Esophagus muscularis mucosa (tissue), 4 donors: ENCODE data around the gene CAMKMT. TPM values are rescaled to one million over a fixed set of nuclear protein-coding genes. Genes with fewer than 3 reads are reported as not detected.

Experiments used
- DNase-seq: peaks from one replicate; pipeline ENCODE4 v3.0.0-alpha.2; 2017; ENCODE audit errors: extremely low spot score
- H3K27ac ChIP-seq, 4 donors: fragments of 200-600 bp; sonication (generic); replicated peaks in 1 of 4; 1 replicate in 3 of 4; 2 replicates in 1 of 4; pipeline ENCODE4 v1.5.1; 2016 to 2019; ENCODE audit warnings: mild to moderate bottlenecking in 1 of 4
- H3K27me3 ChIP-seq, 4 donors: fragments of 200-600 bp; sonication (generic); one replicate each; pipeline versions ENCODE4 v1.5.1 to v1.6.0; 2016 to 2019
- H3K36me3 ChIP-seq, 4 donors: fragments of 200-600 bp; sonication (generic); one replicate each; pipeline ENCODE4 v1.5.1; 2016 to 2019
- H3K4me1 ChIP-seq, 4 donors: fragments of 200-600 bp; sonication (generic); one replicate each; pipeline ENCODE4 v1.5.1; 2016 to 2019
- H3K4me3 ChIP-seq, 4 donors: fragments of 200-600 bp; sonication (generic); 1 replicate in 2 of 4; 2 replicates in 2 of 4; pipeline ENCODE4 v1.5.1; 2016 to 2019; ENCODE audit warnings: mild to moderate bottlenecking in 4 of 4, moderate library complexity in 1 of 4
- H3K9me3 ChIP-seq, 4 donors: fragments of 200-600 bp; sonication (generic); 1 replicate in 3 of 4; 2 replicates in 1 of 4; pipeline ENCODE4 v1.5.1; 2016 to 2019
- EP300 ChIP-seq: sonication (generic); formaldehyde crosslinking; IDR thresholded peaks from one replicate; pipeline ENCODE4 v1.6.1; 2017; ENCODE audit warnings: antibody characterized with exemption
- POLR2A ChIP-seq: fragments of 450-650 bp; IDR thresholded peaks from one replicate; pipeline ENCODE4 v1.6.1; 2017; ENCODE audit warnings: antibody characterized with exemption, moderate library complexity, mild to moderate bottlenecking, low read depth
- POLR2AphosphoS5 ChIP-seq, 2 donors: sonication (generic); formaldehyde crosslinking; IDR thresholded peaks; one replicate each; pipeline ENCODE4 v1.6.1; 2017; ENCODE audit warnings: antibody characterized with exemption in 2 of 2
- WGBS: methylation state at CpG from one replicate; pipeline ENCODE4 v1.1.5; 2018; 5-methylcytosine and 5-hydroxymethylcytosine counted together
- intact Hi-C: fragments of 100-400 bp; cut with DNase I; formaldehyde crosslinking; loops from one replicate; pipeline ENCODE4 v1.15.1; 2023
- total RNA-seq, 4 donors: library from RNA; depleted of rRNA; stranded (reverse); fragments of >200 nt; gene quantifications; one replicate each; pipeline versions ENCODE4 v1.1.0 to v1.2.1, GENCODE V29; 2016
- TF ChIP-seq, protein P1 (sequence below), 3 experiments: fragments of 200-600 bp in 2 of 3; fragments of 450-650 bp in 1 of 3; sonication (generic) in 2 of 3; IDR thresholded peaks; one replicate each; pipeline ENCODE4 v1.5.1; 2017 to 2019; ENCODE audit warnings: antibody characterized with exemption in 3 of 3, mild to moderate bottlenecking in 2 of 3, moderate library complexity in 1 of 3

The CAMKMT gene
- total RNA-seq, 4 donors from 2014 or later = 5.8 to 8.3 (median 6.9) TPM

DNA sequence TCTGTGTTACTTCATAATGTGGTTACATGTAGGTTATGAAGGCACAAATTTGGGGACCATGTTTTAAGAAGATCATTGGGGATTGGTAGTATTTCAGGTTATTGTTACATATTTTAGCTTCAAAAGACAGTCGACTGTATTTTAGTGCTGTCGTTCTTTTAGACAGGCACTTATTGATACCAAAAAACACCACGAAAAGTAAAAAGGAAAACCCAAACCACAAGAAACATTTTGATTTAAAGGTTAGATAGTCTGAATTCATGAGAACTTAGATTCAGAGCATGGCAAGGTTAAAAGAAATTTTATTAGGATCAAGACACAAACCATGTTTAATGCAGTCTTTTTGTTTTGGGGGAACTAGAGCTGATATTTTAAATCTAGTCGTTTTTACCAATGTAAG lies 209.0 kb downstream of the CAMKMT start:
- no peaks in the 10 kb centered on the region for H3K36me3 ChIP-seq
- no peak overlapping the region for H3K27ac ChIP-seq
- intact Hi-C loops = no loop called here
- no peaks in the 10 kb centered on the region for H3K27me3 ChIP-seq
- H3K4me1 ChIP-seq = no peaks in the 10 kb centered on the region
- WGBS = 80% methylated on average over 4 of the region's 4 CpGs
- H3K9me3 ChIP-seq = no peaks in the 10 kb centered on the region
- DNase-seq = no peak
- TF ChIP-seq EP300 (no peak), POLR2AphosphoS5 (IDR thresholded peaks at IDR 0.05) (no peak), POLR2A (no peak)
- TF ChIP-seq, protein P1, sequence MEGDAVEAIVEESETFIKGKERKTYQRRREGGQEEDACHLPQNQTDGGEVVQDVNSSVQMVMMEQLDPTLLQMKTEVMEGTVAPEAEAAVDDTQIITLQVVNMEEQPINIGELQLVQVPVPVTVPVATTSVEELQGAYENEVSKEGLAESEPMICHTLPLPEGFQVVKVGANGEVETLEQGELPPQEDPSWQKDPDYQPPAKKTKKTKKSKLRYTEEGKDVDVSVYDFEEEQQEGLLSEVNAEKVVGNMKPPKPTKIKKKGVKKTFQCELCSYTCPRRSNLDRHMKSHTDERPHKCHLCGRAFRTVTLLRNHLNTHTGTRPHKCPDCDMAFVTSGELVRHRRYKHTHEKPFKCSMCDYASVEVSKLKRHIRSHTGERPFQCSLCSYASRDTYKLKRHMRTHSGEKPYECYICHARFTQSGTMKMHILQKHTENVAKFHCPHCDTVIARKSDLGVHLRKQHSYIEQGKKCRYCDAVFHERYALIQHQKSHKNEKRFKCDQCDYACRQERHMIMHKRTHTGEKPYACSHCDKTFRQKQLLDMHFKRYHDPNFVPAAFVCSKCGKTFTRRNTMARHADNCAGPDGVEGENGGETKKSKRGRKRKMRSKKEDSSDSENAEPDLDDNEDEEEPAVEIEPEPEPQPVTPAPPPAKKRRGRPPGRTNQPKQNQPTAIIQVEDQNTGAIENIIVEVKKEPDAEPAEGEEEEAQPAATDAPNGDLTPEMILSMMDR (IDR thresholded peaks at IDR 0.05) = no peak
- no peak overlapping the region for H3K4me3 ChIP-seq

DNA sequence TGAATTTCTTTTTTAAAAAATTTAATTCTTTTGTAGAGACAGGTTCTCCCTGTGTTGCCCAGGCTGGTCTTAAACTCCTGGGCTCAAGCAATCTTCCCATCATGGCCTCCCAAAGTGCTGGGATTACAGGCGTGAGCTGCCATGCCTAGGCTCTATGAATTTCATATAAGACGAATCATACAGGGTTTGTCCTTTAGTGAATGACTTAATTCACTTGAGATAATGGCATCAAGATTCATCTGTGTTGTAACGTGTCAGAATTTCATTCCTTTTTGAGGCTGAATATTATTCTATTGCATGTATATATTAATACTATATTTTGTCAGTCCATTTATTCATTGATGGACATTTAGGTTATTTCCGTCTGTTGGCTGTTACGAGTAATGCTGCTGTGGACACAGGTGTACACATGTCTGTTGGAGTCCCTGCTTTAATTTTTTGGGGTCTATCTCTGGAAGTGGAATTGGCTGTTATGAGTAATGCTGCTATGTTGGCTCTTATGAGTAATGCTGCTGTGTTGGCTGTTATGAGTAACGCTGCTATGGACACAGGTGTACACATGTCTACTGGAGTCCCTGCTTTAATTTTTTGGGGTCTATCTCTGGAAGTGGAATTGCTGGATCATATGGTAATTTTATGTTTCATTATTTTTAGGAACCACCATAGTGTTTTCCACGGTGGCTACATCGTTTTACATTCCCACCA lies 210.6 kb downstream of the CAMKMT start:
- 95% methylated on average over 8 of the region's 8 CpGs for WGBS

DNA sequence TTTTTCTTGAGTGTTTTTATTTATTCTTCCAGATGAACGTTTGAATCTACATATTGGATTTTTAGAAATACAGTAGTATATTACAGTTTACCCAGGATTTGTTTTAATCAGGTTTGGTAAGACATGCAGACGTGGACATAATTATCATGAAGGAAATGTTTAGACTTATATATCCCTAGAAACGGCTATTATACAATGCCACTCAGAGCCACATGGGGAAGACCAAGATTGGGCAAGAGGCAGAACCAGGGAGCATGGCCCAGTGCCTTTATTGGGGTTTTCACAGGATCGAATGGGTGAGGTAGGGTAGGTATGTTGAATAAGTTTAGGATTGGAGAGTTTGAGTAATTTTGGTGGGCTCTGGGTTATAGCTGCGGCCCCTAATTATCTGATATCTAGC lies 212.2 kb downstream of the CAMKMT start:
- Histone ChIP-seq H3K36me3 (no peaks in the 10 kb centered on the region), H3K9me3 (no peaks in the 10 kb centered on the region), H3K4me3 (no peak overlapping the region), H3K4me1 (peaks cover 0 to 8% (median 0%) of the 10 kb centered on the region in 4 donors), H3K27ac (no peak overlapping the region), H3K27me3 (no peaks in the 10 kb centered on the region)
- DNase-seq = no peak
- intact Hi-C loops = no loop called here
- 92% methylated on average over 5 of the region's 5 CpGs for WGBS
- TF ChIP-seq, protein P1 (IDR thresholded peaks at IDR 0.05) = no peak
- TF ChIP-seq POLR2A (no peak), EP300 (no peak), POLR2AphosphoS5 (IDR thresholded peaks at IDR 0.05) (no peak)

More for the DNA sequence above, 210.6 kb downstream of the CAMKMT start:
- Histone ChIP-seq H3K27ac (no peak overlapping the region), H3K4me3 (no peak overlapping the region), H3K9me3 (no peaks in the 10 kb centered on the region), H3K4me1 (no peaks in the 10 kb centered on the region), H3K36me3 (no peaks in the 10 kb centered on the region), H3K27me3 (no peaks in the 10 kb centered on the region)
- no peak for DNase-seq
- intact Hi-C loops = no loop called here
- no peak for TF ChIP-seq POLR2AphosphoS5 (IDR thresholded peaks at IDR 0.05)
- no peak for TF ChIP-seq POLR2A
- TF ChIP-seq EP300 = no peak
- TF ChIP-seq, protein P1 (IDR thresholded peaks at IDR 0.05) = no peak

DNA sequence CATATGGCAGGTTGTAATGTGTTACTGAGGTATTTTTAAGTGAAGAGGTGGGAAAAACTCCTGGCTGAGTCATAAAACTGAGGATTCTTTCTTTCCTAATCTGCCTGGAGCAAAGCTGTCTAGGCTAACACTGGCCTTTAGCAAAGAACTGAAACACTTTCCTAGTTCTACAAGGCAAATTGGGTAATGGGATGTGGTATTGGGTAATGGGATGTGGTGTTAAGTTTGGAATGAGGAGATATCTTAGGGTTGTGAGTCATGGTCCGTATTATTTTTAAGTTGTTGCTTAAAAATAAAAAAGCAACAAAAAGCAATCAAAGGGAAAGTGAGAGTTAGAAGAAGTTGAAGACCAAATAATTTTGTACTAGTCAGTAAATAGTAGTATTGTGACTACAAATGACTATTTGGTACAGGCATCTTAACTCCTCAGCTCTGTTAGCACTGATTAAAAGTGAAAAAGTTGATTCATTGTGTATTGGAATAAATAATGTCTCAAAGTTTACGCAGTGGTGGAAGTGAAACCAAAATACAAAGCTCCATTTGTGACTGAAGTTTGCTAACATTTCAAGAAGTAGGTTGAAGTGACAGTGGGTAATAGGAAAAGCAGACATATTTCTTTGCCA lies 216.8 kb downstream of the CAMKMT start:
- DNase-seq = no peak
- intact Hi-C loops = no loop called here
- Histone ChIP-seq H3K36me3 (no peaks in the 10 kb centered on the region), H3K27ac (no peak overlapping the region), H3K9me3 (no peaks in the 10 kb centered on the region), H3K4me3 (no peak overlapping the region), H3K4me1 (peaks cover 0 to 11% (median 0%) of the 10 kb centered on the region in 4 donors), H3K27me3 (no peaks in the 10 kb centered on the region)
- TF ChIP-seq EP300 = no peak
- no peak for TF ChIP-seq POLR2A
- TF ChIP-seq, protein P1 (IDR thresholded peaks at IDR 0.05) = no peak
- no peak for TF ChIP-seq POLR2AphosphoS5 (IDR thresholded peaks at IDR 0.05)
- WGBS = 63% methylated on average over 2 of the region's 2 CpGs
